ENCODE measurements around the gene TTC7B. TPM values are rescaled to one million over a fixed set of nuclear protein-coding genes. Genes with fewer than 3 reads are reported as not detected.

Gene TTC7B
- total and polyA plus RNA-seq, 2 experiments from 2014 or later, result 68.1 to 75.8 TPM

- no peaks in the 10 kb centered on the region for H3K27me3 ChIP-seq
- H3K4me3 ChIP-seq, result no peak overlapping the region
- no peak for TF ChIP-seq CTCF (IDR thresholded peaks at IDR 0.05; ENCODE audit: low read depth, low read length)
- no peak overlapping the region for H3K27ac ChIP-seq
- no peaks in the 10 kb centered on the region for H3K36me3 ChIP-seq
- no peaks in the 10 kb centered on the region for H3K9me3 ChIP-seq (ENCODE audit: low read depth)
- DNase-seq (ENCODE audit: low read depth in 1 of 2, low spot score in 1 of 2), result peak; percentile 82 to 94
- H3K4me1 ChIP-seq (ENCODE audit: low read depth), result no peaks in the 10 kb centered on the region
Measured at GRCh38 chr14:90495357-90496276, 320.6 kb downstream of the TTC7B start.

GRCh38 chr14:90491911-90492531 lies 324.2 kb downstream of the TTC7B start:
- Histone ChIP-seq H3K27me3 (no peaks in the 10 kb centered on the region), H3K27ac (no peak overlapping the region), H3K36me3 (no peaks in the 10 kb centered on the region), H3K9me3 (ENCODE audit: low read depth) (no peaks in the 10 kb centered on the region), H3K4me1 (ENCODE audit: low read depth) (no peaks in the 10 kb centered on the region), H3K4me3 (no peak overlapping the region)
- peak in 1 of 2 donors; percentile 16 for DNase-seq (ENCODE audit: low read depth in 1 of 2, low spot score in 1 of 2)
- TF ChIP-seq CTCF (IDR thresholded peaks at IDR 0.05; ENCODE audit: low read depth, low read length), result no peak

GRCh38 chr14:90491221-90491885 lies 324.9 kb downstream of the TTC7B start:
- peak in 1 of 2 donors; percentile 96 for DNase-seq (ENCODE audit: low read depth in 1 of 2, low spot score in 1 of 2)
- H3K4me1 ChIP-seq (ENCODE audit: low read depth), result no peaks in the 10 kb centered on the region
- no peaks in the 10 kb centered on the region for H3K9me3 ChIP-seq (ENCODE audit: low read depth)
- H3K4me3 ChIP-seq, result no peak overlapping the region
- H3K27me3 ChIP-seq, result no peaks in the 10 kb centered on the region
- TF ChIP-seq CTCF (IDR thresholded peaks at IDR 0.05; ENCODE audit: low read depth, low read length), result no peak
- H3K36me3 ChIP-seq, result no peaks in the 10 kb centered on the region
- H3K27ac ChIP-seq, result no peak overlapping the region

- no peaks in the 10 kb centered on the region for H3K4me1 ChIP-seq (ENCODE audit: low read depth)
- H3K27me3 ChIP-seq, result no peaks in the 10 kb centered on the region
- H3K9me3 ChIP-seq (ENCODE audit: low read depth), result no peaks in the 10 kb centered on the region
- TF ChIP-seq CTCF (IDR thresholded peaks at IDR 0.05; ENCODE audit: low read depth, low read length), result no peak
- no peak for DNase-seq (ENCODE audit: low read depth in 1 of 2, low spot score in 1 of 2)
- H3K27ac ChIP-seq, result no peak overlapping the region
- no peak overlapping the region for H3K4me3 ChIP-seq
- no peaks in the 10 kb centered on the region for H3K36me3 ChIP-seq
Measured at GRCh38 chr14:90490720-90491050, 325.5 kb downstream of the TTC7B start.

- H3K9me3 ChIP-seq (ENCODE audit: low read depth), result no peaks in the 10 kb centered on the region
- TF ChIP-seq CTCF (IDR thresholded peaks at IDR 0.05; ENCODE audit: low read depth, low read length), result no peak
- H3K4me3 ChIP-seq, result no peak overlapping the region
- no peak overlapping the region for H3K27ac ChIP-seq
- no peaks in the 10 kb centered on the region for H3K4me1 ChIP-seq (ENCODE audit: low read depth)
- no peak for DNase-seq (ENCODE audit: low read depth in 1 of 2, low spot score in 1 of 2)
- H3K36me3 ChIP-seq, result no peaks in the 10 kb centered on the region
- no peaks in the 10 kb centered on the region for H3K27me3 ChIP-seq
Measured at GRCh38 chr14:90489916-90490719, 326.1 kb downstream of the TTC7B start.

All from cardiac muscle cell (in vitro differentiated cells and primary cell).